CD4-positive, alpha-beta memory T cell (primary cell): ENCODE measurements around the gene CTPS1. TPM values are rescaled to one million over a fixed set of nuclear protein-coding genes. Genes with fewer than 3 reads are reported as not detected.

Experiments used
- CTCF ChIA-PET: fragments of 350-600 bp; sonication (Branson Sonifier 250); formaldehyde crosslinking; loops from one replicate; lab custom pipeline; 2021; ENCODE audit warnings: inconsistent platforms; ENCODE audit not compliant: partially characterized antibody; lab: Charles Lee
- POLR2A ChIA-PET: fragments of 350-600 bp; sonication (Branson Sonifier 250); formaldehyde crosslinking; loops from one replicate; lab custom pipeline; 2021; ENCODE audit not compliant: partially characterized antibody; lab: Charles Lee
- DNase-seq, 5 donors: peaks; one replicate each; pipeline versions ENCODE4 v3.0.0 to v3.0.0-alpha.2; 2020 to 2022; ENCODE audit warnings: mixed read lengths in 1 of 5
- H3K27ac ChIP-seq: one replicate; pipeline ENCODE4 v1.7.0; 2013; ENCODE audit warnings: low read depth, low read length
- H3K27me3 ChIP-seq: 2 replicates; pipeline ENCODE4 v1.7.0; 2013; ENCODE audit warnings: mild to moderate bottlenecking, low read length, moderate library complexity; ENCODE audit not compliant: insufficient read depth
- H3K36me3 ChIP-seq: 2 replicates; pipeline ENCODE4 v1.7.0; 2013; ENCODE audit warnings: mild to moderate bottlenecking, low read length, moderate library complexity; ENCODE audit not compliant: insufficient read depth
- H3K4me1 ChIP-seq: 2 replicates; pipeline ENCODE4 v1.7.0; 2013; ENCODE audit warnings: mild to moderate bottlenecking, low read length, moderate library complexity; ENCODE audit not compliant: insufficient read depth
- H3K4me3 ChIP-seq, 2 donors: one replicate each; pipeline ENCODE4 v1.7.0; 2013; ENCODE audit warnings: low read length in 2 of 2, mild to moderate bottlenecking in 1 of 2
- H3K9me3 ChIP-seq, 2 donors: one replicate each; pipeline ENCODE4 v1.7.0; 2013; ENCODE audit warnings: low read length in 2 of 2, control low read depth in 1 of 2; ENCODE audit not compliant: control insufficient read depth in 1 of 2
- H3K27ac Mint-ChIP-seq, 7 donors: one replicate each; pipeline ENCODE4 v1.8.0; 2020 to 2021; ENCODE audit warnings: mixed read lengths in 7 of 7, mild to moderate bottlenecking in 6 of 7, inconsistent platforms in 3 of 7, moderate library complexity in 3 of 7
- H3K27me3 Mint-ChIP-seq, 2 donors: one replicate each; pipeline ENCODE4 v1.8.0; 2020 to 2021; ENCODE audit warnings: mixed read lengths in 2 of 2
- H3K36me3 Mint-ChIP-seq, 2 donors: one replicate each; pipeline ENCODE4 v1.8.0; 2020 to 2021; ENCODE audit warnings: mixed read lengths in 2 of 2, inconsistent platforms in 1 of 2, mild to moderate bottlenecking in 1 of 2
- H3K4me1 Mint-ChIP-seq, 4 donors: one replicate each; pipeline ENCODE4 v1.8.0; 2020 to 2021; ENCODE audit warnings: mixed read lengths in 4 of 4, mild to moderate bottlenecking in 1 of 4
- H3K4me3 Mint-ChIP-seq, 8 donors: one replicate each; pipeline ENCODE4 v1.8.0; 2020 to 2021; ENCODE audit warnings: mixed read lengths in 8 of 8, mild to moderate bottlenecking in 7 of 8, moderate library complexity in 6 of 8, inconsistent platforms in 3 of 8
- H3K9me3 Mint-ChIP-seq, 8 donors: one replicate each; pipeline ENCODE4 v1.8.0; 2020 to 2021; ENCODE audit warnings: mixed read lengths in 8 of 8, mild to moderate bottlenecking in 5 of 8, inconsistent platforms in 3 of 8, moderate library complexity in 1 of 8
- intact Hi-C: fragments of 100-400 bp; cut with micrococcal nuclease; formaldehyde crosslinking; loops from one replicate; pipeline ENCODE4 v1.15.1; 2023
- polyA plus RNA-seq, 2 donors: library from polyadenylated mRNA; unstranded; fragments of 300-500 nt; fragmentation: Illumina TruSeq; gene quantifications; one replicate each; pipeline ENCODE4 v1.2.3, GENCODE V29; 2021
- total RNA-seq, 2 experiments: library from RNA; stranded (reverse); gene quantifications; one replicate each; pipeline ENCODE4 v1.2.3, GENCODE V29; 2021

The CTPS1 gene
- total and polyA plus RNA-seq, 4 experiments from 2014 or later: 11.6 to 19.7 (median 16.4) TPM

- no peaks in the 10 kb centered on the region for H3K9me3 Mint-ChIP-seq
- Histone ChIP-seq H3K36me3 (no peaks in the 10 kb centered on the region), H3K27me3 (no peaks in the 10 kb centered on the region), H3K4me3 (no peak overlapping the region), H3K9me3 (no peaks in the 10 kb centered on the region), H3K4me1 (no peaks in the 10 kb centered on the region), H3K27ac (no peak overlapping the region)
- no peak overlapping the region for H3K27ac Mint-ChIP-seq
- no peak overlapping the region for H3K4me3 Mint-ChIP-seq
- no peak for DNase-seq
- intact Hi-C loops: no loop called here
- ChIA-PET CTCF (interaction anchor here (0.7 to 5.4 kb wide), 5 partner anchors 12 to 177 kb away, joined by 3 to 50 read pairs (median 4); no protein-coding TSS in a partner anchor), POLR2A (interaction anchor here (1.0 kb wide), 1 partner anchor 10 kb away, joined by 4 read pairs; no protein-coding TSS in a partner anchor)
- H3K27me3 Mint-ChIP-seq: peaks cover 0 to 5% of the 10 kb centered on the region in 2 donors
- no peaks in the 10 kb centered on the region for H3K36me3 Mint-ChIP-seq
- no peaks in the 10 kb centered on the region for H3K4me1 Mint-ChIP-seq
These were observed 40.0 kb upstream of the CTPS1 start for GRCh38 chr1:40939320-40940059.

DNA sequence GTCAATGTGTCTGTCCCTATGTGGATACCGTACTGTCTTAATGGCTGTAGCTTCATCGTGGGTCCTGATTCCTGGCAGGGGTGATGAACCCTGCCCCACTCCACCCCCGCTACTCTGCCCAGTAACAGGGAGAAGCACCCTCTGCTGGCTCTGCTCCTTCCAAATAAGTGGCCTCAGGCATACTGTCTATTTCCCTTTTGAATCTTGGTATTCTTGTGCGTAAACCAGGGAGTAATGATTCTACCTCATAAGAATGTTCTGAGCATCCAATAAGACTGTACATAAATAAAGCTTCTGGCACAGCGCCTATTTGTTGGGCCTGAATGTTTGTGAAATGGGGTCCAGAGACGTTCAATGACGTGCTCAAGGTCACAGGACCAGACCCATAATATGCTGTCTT is 35.2 kb upstream of the CTPS1 start:
- Histone ChIP-seq H3K4me1 (no peaks in the 10 kb centered on the region), H3K36me3 (no peaks in the 10 kb centered on the region), H3K27ac (no peak overlapping the region), H3K27me3 (no peaks in the 10 kb centered on the region), H3K9me3 (no peaks in the 10 kb centered on the region), H3K4me3 (no peak overlapping the region)
- peaks cover 2 to 7% of the 10 kb centered on the region in 2 donors for H3K27me3 Mint-ChIP-seq
- ChIA-PET CTCF (interaction anchor here (5.4 kb wide), 1 partner anchor 7 kb away, joined by 50 read pairs; no protein-coding TSS in a partner anchor), POLR2A (no interaction called here)
- H3K36me3 Mint-ChIP-seq: no peaks in the 10 kb centered on the region
- peaks cover 0 to 2% (median under 1%) of the 10 kb centered on the region in 4 donors for H3K4me1 Mint-ChIP-seq
- no peak overlapping the region for H3K27ac Mint-ChIP-seq
- no peak overlapping the region for H3K4me3 Mint-ChIP-seq
- DNase-seq: no peak
- H3K9me3 Mint-ChIP-seq: no peaks in the 10 kb centered on the region
- intact Hi-C loops: no loop called here

- POLR2A ChIA-PET: no interaction called here
- CTCF ChIA-PET: no interaction called here
These were observed 34.6 kb upstream of the CTPS1 start for GRCh38 chr1:40944841-40945430.

GRCh38 chr1:40945491-40945973 is 34.0 kb upstream of the CTPS1 start:
- no peaks in the 10 kb centered on the region for H3K9me3 ChIP-seq
- Mint-ChIP-seq H3K4me1 (peaks cover 0 to 2% (median under 1%) of the 10 kb centered on the region in 4 donors), H3K27me3 (peaks cover 2 to 7% of the 10 kb centered on the region in 2 donors), H3K9me3 (no peaks in the 10 kb centered on the region), H3K36me3 (no peaks in the 10 kb centered on the region), H3K27ac (no peak overlapping the region), H3K4me3 (no peak overlapping the region)
- no peaks in the 10 kb centered on the region for H3K27me3 ChIP-seq
- intact Hi-C loops: no loop called here
- H3K27ac ChIP-seq: no peak overlapping the region
- H3K4me1 ChIP-seq: no peaks in the 10 kb centered on the region
- no peak for DNase-seq
- CTCF ChIA-PET: no interaction called here
- no peaks in the 10 kb centered on the region for H3K36me3 ChIP-seq
- POLR2A ChIA-PET: no interaction called here
- no peak overlapping the region for H3K4me3 ChIP-seq

More at GRCh38 chr1:40944841-40945430, 34.6 kb upstream of the CTPS1 start:
- DNase-seq: no peak
- peaks cover 0 to 2% (median under 1%) of the 10 kb centered on the region in 4 donors for H3K4me1 Mint-ChIP-seq
- H3K36me3 Mint-ChIP-seq: no peaks in the 10 kb centered on the region
- Histone ChIP-seq H3K4me1 (no peaks in the 10 kb centered on the region), H3K4me3 (no peak overlapping the region), H3K36me3 (no peaks in the 10 kb centered on the region), H3K9me3 (no peaks in the 10 kb centered on the region), H3K27ac (no peak overlapping the region), H3K27me3 (no peaks in the 10 kb centered on the region)
- H3K27me3 Mint-ChIP-seq: peaks cover 2 to 7% of the 10 kb centered on the region in 2 donors
- no peaks in the 10 kb centered on the region for H3K9me3 Mint-ChIP-seq
- intact Hi-C loops: no loop called here
- H3K4me3 Mint-ChIP-seq: no peak overlapping the region
- no peak overlapping the region for H3K27ac Mint-ChIP-seq

DNA sequence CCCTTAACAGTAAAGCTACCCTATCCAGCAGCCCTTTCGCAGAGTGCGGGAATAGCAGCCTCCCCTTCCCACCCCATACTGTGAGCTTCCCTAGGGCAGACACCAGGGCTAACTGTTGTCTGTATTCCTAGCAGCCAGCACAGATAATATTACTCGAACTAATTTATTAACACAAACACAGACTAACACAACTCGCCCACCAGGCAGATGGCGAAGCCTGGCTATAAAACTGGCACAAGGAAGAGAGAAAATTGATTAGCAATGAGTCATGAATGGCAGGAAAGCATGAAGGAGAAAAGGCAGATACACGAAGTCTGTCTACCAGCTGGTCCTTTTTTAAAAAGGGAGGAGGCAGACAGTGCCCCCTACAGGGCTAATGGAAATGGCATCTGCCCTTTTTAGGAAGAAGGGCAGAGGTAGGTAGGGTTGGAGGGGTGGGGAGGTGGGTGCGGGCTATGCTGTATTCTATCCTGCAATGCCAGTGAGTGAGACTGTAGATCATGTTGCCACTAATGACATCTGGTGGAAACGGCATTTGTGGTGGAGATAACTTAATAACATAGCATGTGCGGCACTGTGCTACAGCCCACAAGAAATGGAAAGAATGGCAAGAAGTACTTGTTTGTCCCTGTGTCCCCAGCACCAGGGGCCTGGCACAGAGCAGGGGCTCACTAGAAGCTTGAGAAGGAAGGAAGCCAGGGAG is 30.6 kb upstream of the CTPS1 start:
- no peak overlapping the region for H3K4me3 ChIP-seq
- no peaks in the 10 kb centered on the region for H3K36me3 ChIP-seq
- CTCF ChIA-PET: interaction anchor here (0.6 to 7.2 kb wide), 17 partner anchors 7 to 318 kb away, joined by 3 to 131 read pairs (median 4); partner anchors contain the start of genes CITED4 and CTPS1
- H3K27me3 ChIP-seq: peaks cover 5% of the 10 kb centered on the region
- Mint-ChIP-seq H3K36me3 (no peaks in the 10 kb centered on the region), H3K27ac (no peak overlapping the region), H3K9me3 (no peaks in the 10 kb centered on the region), H3K4me1 (peaks cover 0 to 11% (median 4%) of the 10 kb centered on the region in 4 donors), H3K4me3 (peak overlapping the region in 1 of 8 donors; percentile 0), H3K27me3 (peaks cover 2 to 14% of the 10 kb centered on the region in 2 donors)
- POLR2A ChIA-PET: interaction anchor here (0.7 to 1.6 kb wide), 2 partner anchors 9 to 31 kb away, joined by 3 to 4 read pairs; no protein-coding TSS in a partner anchor
- H3K4me1 ChIP-seq: no peaks in the 10 kb centered on the region
- H3K27ac ChIP-seq: no peak overlapping the region
- peak; percentile 29 to 63 (median 39) for DNase-seq
- H3K9me3 ChIP-seq: no peaks in the 10 kb centered on the region
- intact Hi-C loops: no loop called here

DNA sequence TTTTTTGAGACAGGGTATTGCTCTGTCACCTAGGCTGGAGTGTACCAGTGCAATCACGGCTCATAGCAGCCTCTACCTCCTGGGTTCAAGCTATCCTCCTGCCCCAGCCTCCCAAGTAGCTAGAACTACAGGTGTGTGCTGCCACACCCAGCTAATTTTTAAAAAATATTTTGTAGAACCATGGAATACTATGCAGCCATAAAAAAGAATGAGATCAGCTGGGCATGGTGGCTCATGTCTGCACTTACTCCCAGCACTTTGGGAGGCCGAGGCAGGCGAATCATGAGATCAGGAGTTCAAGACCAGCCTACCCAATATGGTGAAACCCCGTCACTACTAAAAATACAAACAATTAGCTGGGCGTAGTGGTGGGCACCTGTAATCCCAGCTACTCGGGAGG is 29.9 kb upstream of the CTPS1 start:
- Mint-ChIP-seq H3K36me3 (no peaks in the 10 kb centered on the region), H3K27me3 (peaks cover 5 to 13% of the 10 kb centered on the region in 2 donors), H3K4me1 (peaks cover 0 to 11% (median 4%) of the 10 kb centered on the region in 4 donors), H3K27ac (no peak overlapping the region), H3K4me3 (no peak overlapping the region), H3K9me3 (no peaks in the 10 kb centered on the region)
- Histone ChIP-seq H3K4me3 (no peak overlapping the region), H3K9me3 (no peaks in the 10 kb centered on the region), H3K27ac (no peak overlapping the region), H3K27me3 (peaks cover 5% of the 10 kb centered on the region), H3K36me3 (no peaks in the 10 kb centered on the region), H3K4me1 (no peaks in the 10 kb centered on the region)
- CTCF ChIA-PET: interaction anchor here (0.6 to 7.2 kb wide), 17 partner anchors 8 to 257 kb away, joined by 3 to 131 read pairs (median 5); partner anchors contain the start of genes CITED4 and CTPS1
- DNase-seq: no peak
- POLR2A ChIA-PET: interaction anchor here (0.7 to 1.6 kb wide), 2 partner anchors 10 to 31 kb away, joined by 3 to 4 read pairs; no protein-coding TSS in a partner anchor
- intact Hi-C loops: no loop called here
